Keratinocyte (primary cell): ENCODE measurements around the gene ATP13A3. TPM values are rescaled to one million over a fixed set of nuclear protein-coding genes. Genes with fewer than 3 reads are reported as not detected.

Experiments used
- DNase-seq: peaks from one replicate; pipeline ENCODE4 v3.0.0-alpha.2; 2011; ENCODE audit warnings: low read depth, missing footprints, low spot score
- FAIRE-seq: peaks from 2 replicates; lab custom pipeline; 2011; peaks lifted over from hg19 to GRCh38; lab: Jason Lieb, UNC
- H2AFZ ChIP-seq: 2 replicates; pipeline ENCODE4 v1.6.0; 2012; ENCODE audit warnings: low read length, control low read depth, inconsistent platforms; ENCODE audit not compliant: control insufficient read depth
- H3K27ac ChIP-seq: 2 replicates; pipeline ENCODE4 v1.5.1; 2011; ENCODE audit warnings: low read length; ENCODE audit not compliant: control insufficient read depth, insufficient read depth
- H3K27me3 ChIP-seq: 3 replicates; pipeline ENCODE4 v1.6.0; 2011; ENCODE audit warnings: low read length; ENCODE audit not compliant: control insufficient read depth, insufficient read depth; ENCODE audit errors: extremely low read depth
- H3K36me3 ChIP-seq, 2 experiments: 2 replicates in 1 of 2; 3 replicates in 1 of 2; pipeline ENCODE4 v1.5.1; 2011; ENCODE audit warnings: low read length in 2 of 2, mild to moderate bottlenecking in 1 of 2; ENCODE audit not compliant: control insufficient read depth in 2 of 2, insufficient read depth in 2 of 2; ENCODE audit errors: extremely low read depth in 1 of 2
- H3K4me1 ChIP-seq: 3 replicates; pipeline ENCODE4 v1.5.1; 2011; ENCODE audit warnings: low read length; ENCODE audit not compliant: control insufficient read depth, insufficient read depth; ENCODE audit errors: extremely low read depth
- H3K4me2 ChIP-seq: 3 replicates; pipeline ENCODE4 v1.6.0; 2011; ENCODE audit warnings: low read depth, low read length; ENCODE audit not compliant: control insufficient read depth, insufficient read depth; ENCODE audit errors: extremely low read depth
- H3K4me3 ChIP-seq, 3 experiments: fragments of 200-600 bp in 1 of 3; sonication (generic) in 1 of 3; 2 replicates in 2 of 3; 3 replicates in 1 of 3; pipeline ENCODE4 v1.5.1; 2011 to 2016; ENCODE audit warnings: low read length in 3 of 3, mild to moderate bottlenecking in 3 of 3, control low read depth in 2 of 3, inconsistent platforms in 1 of 3, low read depth in 1 of 3, mixed read lengths in 1 of 3, mixed run types in 1 of 3, moderate library complexity in 1 of 3; ENCODE audit not compliant: control insufficient read depth in 2 of 3, insufficient read depth in 2 of 3; ENCODE audit errors: extremely low read depth in 1 of 3
- H3K79me2 ChIP-seq: 2 replicates; pipeline ENCODE4 v1.6.0; 2012; ENCODE audit warnings: low read length; ENCODE audit not compliant: control insufficient read depth, insufficient read depth
- H3K9ac ChIP-seq: 3 replicates; pipeline ENCODE4 v1.6.0; 2011; ENCODE audit warnings: low read length; ENCODE audit not compliant: control insufficient read depth, insufficient read depth; ENCODE audit errors: extremely low read depth
- H3K9me1 ChIP-seq: 3 replicates; pipeline ENCODE4 v1.6.0; 2011; ENCODE audit warnings: low read length; ENCODE audit not compliant: control insufficient read depth, insufficient read depth; ENCODE audit errors: extremely low read depth
- H3K9me3 ChIP-seq: 2 replicates; pipeline ENCODE4 v1.5.1; 2012; ENCODE audit warnings: low read depth, low read length; ENCODE audit not compliant: control insufficient read depth
- H4K20me1 ChIP-seq: 3 replicates; pipeline ENCODE4 v1.6.0; 2011; ENCODE audit warnings: low read length; ENCODE audit not compliant: control insufficient read depth, insufficient read depth; ENCODE audit errors: extremely low read depth
- EZH2 ChIP-seq: IDR thresholded peaks from one replicate; pipeline ENCODE4 v1.6.1; 2012; ENCODE audit warnings: inconsistent platforms, mild to moderate bottlenecking, low read length, moderate library complexity
- dilution Hi-C: fragments of 300-500 bp; cut with MboI; formaldehyde crosslinking; loops from one replicate; pipeline ENCODE4 v1.7.0; 2020; ENCODE audit warnings: low sequenced_read_pairs; ENCODE audit not compliant: extremely low pct_ligation_motif_present
- polyA plus RNA-seq, 5 experiments: library from polyadenylated mRNA; depleted of rRNA in 3 of 5; stranded (reverse) in 3 of 5; stranded (forward) in 1 of 5; unstranded in 1 of 5; fragments of >200 nt; gene quantifications; 1 replicate in 1 of 5; 2 replicates in 3 of 5; 3 replicates in 1 of 5; pipeline versions ENCODE4 v1.2.1 to v1.2.3, GENCODE V29; 2011 to 2012; ENCODE audit warnings: missing spikeins in 2 of 5, low read depth in 1 of 5, low replicate concordance in 1 of 5
- TF ChIP-seq, protein P1 (sequence below), 3 experiments: IDR thresholded peaks in 1 of 3; conservative IDR thresholded peaks in 1 of 3; optimal IDR thresholded peaks in 1 of 3; 2 replicates in 2 of 3; 3 replicates in 1 of 3; pipeline versions ENCODE3 to v1.5.1; 2011; ENCODE audit warnings: low read length in 3 of 3, mild to moderate bottlenecking in 3 of 3, moderate library complexity in 2 of 3, control low read depth in 1 of 3, inconsistent platforms in 1 of 3; ENCODE audit not compliant: insufficient read depth in 2 of 3; ENCODE audit errors: extremely low read depth in 1 of 3

The ATP13A3 gene
- polyA plus RNA-seq, 1 donor (not counting 4 experiments of a cell fraction or from before 2014, with no cell fraction given) = 103 TPM

DNA sequence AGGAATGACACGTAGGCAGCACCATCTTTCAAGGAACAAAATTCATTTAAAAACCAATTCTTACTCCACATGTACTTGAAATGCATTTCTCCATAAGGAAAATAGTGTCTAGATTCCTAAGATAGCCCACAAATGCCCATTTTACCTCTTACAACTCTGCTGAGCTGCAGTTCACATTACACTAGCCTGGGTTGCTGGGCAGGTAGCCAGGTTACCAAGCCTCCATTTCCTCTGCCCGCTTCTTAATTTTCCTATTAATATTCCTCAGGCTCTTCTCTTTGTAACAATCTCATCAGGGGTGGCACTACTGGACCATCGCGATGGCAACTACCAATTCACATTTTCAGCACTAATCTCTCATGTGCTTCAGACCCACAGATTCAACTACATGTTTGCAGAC, 10.8 kb downstream of the ATP13A3 start:
- no peak overlapping the region for H2AFZ ChIP-seq
- H3K79me2 ChIP-seq = peaks cover 96% of the 10 kb centered on the region
- H4K20me1 ChIP-seq = peaks cover 25% of the 10 kb centered on the region
- dilution Hi-C loops = no loop called here
- DNase-seq = no peak
- H3K4me2 ChIP-seq = no peak overlapping the region
- H3K9me3 ChIP-seq = no peaks in the 10 kb centered on the region
- H3K36me3 ChIP-seq = peaks cover 6 to 17% of the 10 kb centered on the region in 2 experiments
- H3K27ac ChIP-seq = no peak overlapping the region
- no peak overlapping the region for H3K4me3 ChIP-seq
- no peaks in the 10 kb centered on the region for H3K27me3 ChIP-seq
- no peak overlapping the region for H3K9ac ChIP-seq
- no peaks in the 10 kb centered on the region for H3K9me1 ChIP-seq
- FAIRE-seq = no peak
- no peak for TF ChIP-seq EZH2
- TF ChIP-seq, protein P1, sequence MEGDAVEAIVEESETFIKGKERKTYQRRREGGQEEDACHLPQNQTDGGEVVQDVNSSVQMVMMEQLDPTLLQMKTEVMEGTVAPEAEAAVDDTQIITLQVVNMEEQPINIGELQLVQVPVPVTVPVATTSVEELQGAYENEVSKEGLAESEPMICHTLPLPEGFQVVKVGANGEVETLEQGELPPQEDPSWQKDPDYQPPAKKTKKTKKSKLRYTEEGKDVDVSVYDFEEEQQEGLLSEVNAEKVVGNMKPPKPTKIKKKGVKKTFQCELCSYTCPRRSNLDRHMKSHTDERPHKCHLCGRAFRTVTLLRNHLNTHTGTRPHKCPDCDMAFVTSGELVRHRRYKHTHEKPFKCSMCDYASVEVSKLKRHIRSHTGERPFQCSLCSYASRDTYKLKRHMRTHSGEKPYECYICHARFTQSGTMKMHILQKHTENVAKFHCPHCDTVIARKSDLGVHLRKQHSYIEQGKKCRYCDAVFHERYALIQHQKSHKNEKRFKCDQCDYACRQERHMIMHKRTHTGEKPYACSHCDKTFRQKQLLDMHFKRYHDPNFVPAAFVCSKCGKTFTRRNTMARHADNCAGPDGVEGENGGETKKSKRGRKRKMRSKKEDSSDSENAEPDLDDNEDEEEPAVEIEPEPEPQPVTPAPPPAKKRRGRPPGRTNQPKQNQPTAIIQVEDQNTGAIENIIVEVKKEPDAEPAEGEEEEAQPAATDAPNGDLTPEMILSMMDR (optimal IDR thresholded peaks at IDR 0.05 in 1 of 3, IDR thresholded peaks at IDR 0.05 in 1 of 3, conservative IDR thresholded peaks at IDR 0.05 in 1 of 3; ENCODE audit: extremely low read depth in 1 of 3, insufficient read depth in 2 of 3, low read length in 3 of 3) = no peak
- H3K4me1 ChIP-seq = no peaks in the 10 kb centered on the region

DNA sequence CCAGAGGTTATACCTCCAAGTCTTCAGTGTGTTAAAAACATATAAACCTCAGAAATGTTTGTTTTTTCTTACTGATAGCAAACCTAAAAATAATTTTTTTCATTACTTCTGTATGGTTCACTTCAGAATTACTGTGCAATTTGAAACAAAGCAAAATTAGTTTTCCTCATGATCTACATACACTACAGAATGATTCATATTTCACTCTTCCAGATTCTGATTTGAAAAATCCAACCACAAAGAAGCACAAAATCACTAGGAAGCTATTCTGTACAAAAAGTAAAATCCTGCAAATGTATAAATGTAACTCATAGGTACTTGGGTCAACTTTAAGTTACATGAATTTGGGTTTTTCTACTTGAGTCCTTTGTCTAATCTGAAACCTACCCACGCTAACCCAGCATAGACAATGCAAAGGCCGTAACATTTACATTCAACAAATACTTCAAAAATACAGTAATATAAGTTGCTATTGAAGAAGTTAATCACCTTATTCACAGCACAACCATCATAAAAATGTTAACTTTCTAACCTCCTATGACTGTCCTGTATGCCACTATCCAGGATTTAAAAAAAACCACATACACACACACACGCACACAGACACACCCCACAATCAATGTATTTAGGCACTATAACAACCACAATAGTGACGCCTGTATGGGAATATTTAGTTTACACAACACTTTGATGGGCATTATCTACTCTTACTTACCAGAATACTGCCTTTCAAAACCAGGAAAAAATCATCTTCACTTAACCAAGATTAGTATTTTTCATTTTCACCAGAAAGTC, 11.5 kb downstream of the ATP13A3 start:
- dilution Hi-C loops = no loop called here
- no peak for TF ChIP-seq EZH2
- TF ChIP-seq, protein P1 (optimal IDR thresholded peaks at IDR 0.05 in 1 of 3, IDR thresholded peaks at IDR 0.05 in 1 of 3, conservative IDR thresholded peaks at IDR 0.05 in 1 of 3; ENCODE audit: extremely low read depth in 1 of 3, insufficient read depth in 2 of 3, low read length in 3 of 3) = no peak
- no peak overlapping the region for H3K4me3 ChIP-seq
- no peak overlapping the region for H3K4me2 ChIP-seq
- H3K79me2 ChIP-seq = peaks cover 96% of the 10 kb centered on the region
- DNase-seq (no peak), FAIRE-seq (no peak)
- H3K36me3 ChIP-seq = peaks cover 6 to 17% of the 10 kb centered on the region in 2 experiments
- no peaks in the 10 kb centered on the region for H3K4me1 ChIP-seq
- no peak overlapping the region for H2AFZ ChIP-seq
- H3K9ac ChIP-seq = no peak overlapping the region
- H4K20me1 ChIP-seq = peaks cover 21% of the 10 kb centered on the region
- H3K9me1 ChIP-seq = no peaks in the 10 kb centered on the region
- no peak overlapping the region for H3K27ac ChIP-seq
- no peaks in the 10 kb centered on the region for H3K27me3 ChIP-seq
- H3K9me3 ChIP-seq = no peaks in the 10 kb centered on the region
